Measurements from ENCODE around the gene PTPN14.

Gene PTPN14

GRCh38 chr1:214472364-214472763 is 79.0 kb downstream of the PTPN14 start:
- TF ChIP-seq ZFX (IDR thresholded peaks at IDR 0.05) (no peak), CTCF (conservative IDR thresholded peaks at IDR 0.05) (no peak)
- H3K27ac ChIP-seq, result no peak overlapping the region

- no peak overlapping the region for H3K27ac ChIP-seq
- no peak for TF ChIP-seq CTCF (conservative IDR thresholded peaks at IDR 0.05)
- no peak for TF ChIP-seq ZFX (IDR thresholded peaks at IDR 0.05)
Observed at GRCh38 chr1:214471458-214471857, 79.9 kb downstream of the PTPN14 start.

GRCh38 chr1:214470132-214470531 is 81.3 kb downstream of the PTPN14 start:
- no peak overlapping the region for H3K27ac ChIP-seq

GRCh38 chr1:214469290-214469689 is 82.1 kb downstream of the PTPN14 start:
- H3K27ac ChIP-seq, result no peak overlapping the region
- TF ChIP-seq CTCF (conservative IDR thresholded peaks at IDR 0.05), result no peak
- TF ChIP-seq ZFX (IDR thresholded peaks at IDR 0.05), result no peak

More at GRCh38 chr1:214470132-214470531, 81.3 kb downstream of the PTPN14 start:
- no peak for TF ChIP-seq ZFX (IDR thresholded peaks at IDR 0.05)
- no peak for TF ChIP-seq CTCF (conservative IDR thresholded peaks at IDR 0.05)

- no peak overlapping the region for H3K27ac ChIP-seq
- TF ChIP-seq ZFX (IDR thresholded peaks at IDR 0.05), result no peak
- TF ChIP-seq CTCF (conservative IDR thresholded peaks at IDR 0.05), result no peak
Observed at GRCh38 chr1:214467078-214467585, 84.3 kb downstream of the PTPN14 start.

GRCh38 chr1:214466403-214467077 is 84.9 kb downstream of the PTPN14 start:
- H3K27ac ChIP-seq, result no peak overlapping the region
- TF ChIP-seq CTCF (conservative IDR thresholded peaks at IDR 0.05), result no peak
- no peak for TF ChIP-seq ZFX (IDR thresholded peaks at IDR 0.05)

- no peak overlapping the region for H3K27ac ChIP-seq
- TF ChIP-seq CTCF (conservative IDR thresholded peaks at IDR 0.05) (no peak), ZFX (IDR thresholded peaks at IDR 0.05) (no peak)
Observed at GRCh38 chr1:214464445-214465287, 86.7 kb downstream of the PTPN14 start.

Measured in C4-2B (cell line).